Esophagus muscularis mucosa (tissue), 4 donors: ENCODE data around the gene TOR1AIP1. TPM values are rescaled to one million over a fixed set of nuclear protein-coding genes. Genes with fewer than 3 reads are reported as not detected.
"Not testable (repeated sequence)": the region's sequence is repeated elsewhere in the genome, so short reads cannot be mapped to it uniquely, and the experiment has no call there.

Experiments
- DNase-seq: peaks from one replicate; pipeline ENCODE4 v3.0.0-alpha.2; 2017; ENCODE audit errors: extremely low spot score
- H3K27ac ChIP-seq, 4 donors: fragments of 200-600 bp; sonication (generic); replicated peaks in 1 of 4; 1 replicate in 3 of 4; 2 replicates in 1 of 4; pipeline ENCODE4 v1.5.1; 2016 to 2019; ENCODE audit warnings: mild to moderate bottlenecking in 1 of 4
- H3K27me3 ChIP-seq, 4 donors: fragments of 200-600 bp; sonication (generic); one replicate each; pipeline versions ENCODE4 v1.5.1 to v1.6.0; 2016 to 2019
- H3K36me3 ChIP-seq, 4 donors: fragments of 200-600 bp; sonication (generic); one replicate each; pipeline ENCODE4 v1.5.1; 2016 to 2019
- H3K4me1 ChIP-seq, 4 donors: fragments of 200-600 bp; sonication (generic); one replicate each; pipeline ENCODE4 v1.5.1; 2016 to 2019
- H3K4me3 ChIP-seq, 4 donors: fragments of 200-600 bp; sonication (generic); 1 replicate in 2 of 4; 2 replicates in 2 of 4; pipeline ENCODE4 v1.5.1; 2016 to 2019; ENCODE audit warnings: mild to moderate bottlenecking in 4 of 4, moderate library complexity in 1 of 4
- H3K9me3 ChIP-seq, 4 donors: fragments of 200-600 bp; sonication (generic); 1 replicate in 3 of 4; 2 replicates in 1 of 4; pipeline ENCODE4 v1.5.1; 2016 to 2019
- EP300 ChIP-seq: sonication (generic); formaldehyde crosslinking; IDR thresholded peaks from one replicate; pipeline ENCODE4 v1.6.1; 2017; ENCODE audit warnings: antibody characterized with exemption
- POLR2A ChIP-seq: fragments of 450-650 bp; IDR thresholded peaks from one replicate; pipeline ENCODE4 v1.6.1; 2017; ENCODE audit warnings: antibody characterized with exemption, moderate library complexity, mild to moderate bottlenecking, low read depth
- POLR2AphosphoS5 ChIP-seq, 2 donors: sonication (generic); formaldehyde crosslinking; IDR thresholded peaks; one replicate each; pipeline ENCODE4 v1.6.1; 2017; ENCODE audit warnings: antibody characterized with exemption in 2 of 2
- WGBS: methylation state at CpG from one replicate; pipeline ENCODE4 v1.1.5; 2018; 5-methylcytosine and 5-hydroxymethylcytosine counted together
- intact Hi-C: fragments of 100-400 bp; cut with DNase I; formaldehyde crosslinking; loops from one replicate; pipeline ENCODE4 v1.15.1; 2023
- total RNA-seq, 4 donors: library from RNA; depleted of rRNA; stranded (reverse); fragments of >200 nt; gene quantifications; one replicate each; pipeline versions ENCODE4 v1.1.0 to v1.2.1, GENCODE V29; 2016
- TF ChIP-seq, protein P1 (sequence below), 3 experiments: fragments of 200-600 bp in 2 of 3; fragments of 450-650 bp in 1 of 3; sonication (generic) in 2 of 3; IDR thresholded peaks; one replicate each; pipeline ENCODE4 v1.5.1; 2017 to 2019; ENCODE audit warnings: antibody characterized with exemption in 3 of 3, mild to moderate bottlenecking in 2 of 3, moderate library complexity in 1 of 3

The TOR1AIP1 gene, protein sequence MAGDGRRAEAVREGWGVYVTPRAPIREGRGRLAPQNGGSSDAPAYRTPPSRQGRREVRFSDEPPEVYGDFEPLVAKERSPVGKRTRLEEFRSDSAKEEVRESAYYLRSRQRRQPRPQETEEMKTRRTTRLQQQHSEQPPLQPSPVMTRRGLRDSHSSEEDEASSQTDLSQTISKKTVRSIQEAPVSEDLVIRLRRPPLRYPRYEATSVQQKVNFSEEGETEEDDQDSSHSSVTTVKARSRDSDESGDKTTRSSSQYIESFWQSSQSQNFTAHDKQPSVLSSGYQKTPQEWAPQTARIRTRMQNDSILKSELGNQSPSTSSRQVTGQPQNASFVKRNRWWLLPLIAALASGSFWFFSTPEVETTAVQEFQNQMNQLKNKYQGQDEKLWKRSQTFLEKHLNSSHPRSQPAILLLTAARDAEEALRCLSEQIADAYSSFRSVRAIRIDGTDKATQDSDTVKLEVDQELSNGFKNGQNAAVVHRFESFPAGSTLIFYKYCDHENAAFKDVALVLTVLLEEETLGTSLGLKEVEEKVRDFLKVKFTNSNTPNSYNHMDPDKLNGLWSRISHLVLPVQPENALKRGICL
- total RNA-seq: 100 to 1,000 TPM; 114 to 145 (median 126) TPM

DNA sequence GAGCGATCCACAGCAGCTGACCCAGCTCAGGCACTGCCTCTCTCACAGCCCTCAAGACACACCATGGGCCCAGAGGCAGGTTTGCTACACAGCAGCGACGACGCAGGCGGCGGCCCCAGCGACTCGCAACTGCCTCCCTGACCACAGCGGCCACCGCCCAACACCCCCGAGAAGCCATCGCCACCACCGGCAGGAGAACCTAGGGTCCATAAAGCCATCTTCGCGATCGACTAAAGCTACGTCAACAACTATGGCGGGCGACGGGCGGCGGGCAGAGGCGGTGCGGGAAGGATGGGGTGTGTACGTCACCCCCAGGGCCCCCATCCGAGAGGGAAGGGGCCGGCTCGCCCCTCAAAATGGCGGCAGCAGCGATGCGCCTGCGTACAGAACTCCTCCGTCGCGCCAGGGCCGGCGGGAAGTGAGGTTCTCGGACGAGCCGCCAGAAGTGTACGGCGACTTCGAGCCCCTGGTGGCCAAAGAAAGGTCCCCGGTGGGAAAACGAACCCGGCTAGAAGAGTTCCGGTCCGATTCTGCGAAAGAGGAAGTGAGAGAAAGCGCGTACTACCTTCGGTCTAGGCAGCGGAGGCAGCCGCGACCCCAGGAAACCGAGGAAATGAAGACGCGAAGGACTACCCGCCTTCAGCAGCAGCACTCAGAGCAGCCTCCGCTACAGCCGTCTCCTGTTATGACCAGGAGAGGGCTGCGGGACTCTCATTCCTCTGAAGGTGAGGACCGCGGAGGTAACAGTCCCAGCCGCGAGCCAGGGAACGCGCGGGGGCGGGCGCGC, at the start of gene TOR1AIP1:
Gene TOR1AIP1, plus strand, starts transcription at position 33 of the 787 bp plus-strand sequence. Its CDS starts 218 bp downstream, at position 251.
- peak; percentile 98 for DNase-seq
- Histone ChIP-seq H3K9me3 (no peaks in the 10 kb centered on the region), H3K4me3 (peak within 1 kb of the TSS; percentile 81 to 92 (median 83)), H3K27ac (peak within 1 kb of the TSS; percentile 95 to 98 (median 98)), H3K4me1 (peaks cover 41 to 58% (median 58%) of the 10 kb centered on the region in 4 donors), H3K36me3 (peaks cover 0 to 28% (median 15%) of the 10 kb centered on the region in 4 donors), H3K27me3 (no peaks in the 10 kb centered on the region)
- intact Hi-C loops: loop anchor here (5.0 kb wide), 1 partner anchor 70 kb away; the partner anchor contains the start of gene CEP350
- TF ChIP-seq POLR2A (peak; percentile 60), EP300 (no peak), POLR2AphosphoS5 (IDR thresholded peaks at IDR 0.05) (peak; percentile 92 to 98)
- TF ChIP-seq, protein P1, sequence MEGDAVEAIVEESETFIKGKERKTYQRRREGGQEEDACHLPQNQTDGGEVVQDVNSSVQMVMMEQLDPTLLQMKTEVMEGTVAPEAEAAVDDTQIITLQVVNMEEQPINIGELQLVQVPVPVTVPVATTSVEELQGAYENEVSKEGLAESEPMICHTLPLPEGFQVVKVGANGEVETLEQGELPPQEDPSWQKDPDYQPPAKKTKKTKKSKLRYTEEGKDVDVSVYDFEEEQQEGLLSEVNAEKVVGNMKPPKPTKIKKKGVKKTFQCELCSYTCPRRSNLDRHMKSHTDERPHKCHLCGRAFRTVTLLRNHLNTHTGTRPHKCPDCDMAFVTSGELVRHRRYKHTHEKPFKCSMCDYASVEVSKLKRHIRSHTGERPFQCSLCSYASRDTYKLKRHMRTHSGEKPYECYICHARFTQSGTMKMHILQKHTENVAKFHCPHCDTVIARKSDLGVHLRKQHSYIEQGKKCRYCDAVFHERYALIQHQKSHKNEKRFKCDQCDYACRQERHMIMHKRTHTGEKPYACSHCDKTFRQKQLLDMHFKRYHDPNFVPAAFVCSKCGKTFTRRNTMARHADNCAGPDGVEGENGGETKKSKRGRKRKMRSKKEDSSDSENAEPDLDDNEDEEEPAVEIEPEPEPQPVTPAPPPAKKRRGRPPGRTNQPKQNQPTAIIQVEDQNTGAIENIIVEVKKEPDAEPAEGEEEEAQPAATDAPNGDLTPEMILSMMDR (IDR thresholded peaks at IDR 0.05): peak; percentile 8 to 61 (median 36)
- 0% methylated on average over 28 of the region's 72 CpGs for WGBS

DNA sequence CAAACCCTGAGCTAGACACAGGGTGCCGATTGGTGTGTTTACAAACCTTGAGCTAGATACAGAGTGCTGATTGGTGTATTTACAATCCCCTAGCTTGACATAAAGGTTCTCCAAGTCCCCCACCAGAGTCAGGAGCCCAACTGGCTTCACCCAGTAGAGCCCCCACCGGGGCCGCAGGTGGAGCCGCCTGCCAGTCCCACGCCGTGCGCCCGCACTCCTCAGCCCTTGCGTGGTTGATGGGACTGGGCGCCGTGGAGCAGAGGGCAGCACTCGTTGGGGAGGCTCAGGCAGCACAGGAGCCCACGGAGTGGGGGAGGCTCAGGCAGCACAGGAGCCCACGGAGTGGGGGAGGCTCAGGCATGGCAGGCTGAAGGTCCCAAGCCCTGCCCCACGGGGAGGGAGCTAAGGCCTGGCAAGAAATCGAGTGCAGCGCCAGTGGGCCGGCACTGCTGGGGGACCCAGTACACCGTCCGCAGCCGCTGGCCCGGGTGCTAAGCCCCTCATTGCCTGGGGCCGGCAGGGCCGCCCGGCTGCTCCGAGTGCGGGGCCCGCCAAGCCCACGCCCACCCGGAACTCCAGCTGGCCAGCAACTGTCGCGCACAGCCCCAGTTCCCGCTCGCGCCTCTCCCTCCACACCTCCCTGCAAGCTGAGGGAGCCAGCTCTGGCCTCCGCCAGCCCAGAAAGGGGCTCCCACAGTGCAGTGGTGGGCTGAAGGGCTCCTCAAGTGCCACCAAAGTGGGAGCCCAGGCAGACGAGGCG, 45.2 kb upstream of the TOR1AIP1 start:
- H3K9me3 ChIP-seq, H3K27ac ChIP-seq, H3K4me3 ChIP-seq, H3K27me3 ChIP-seq, intact Hi-C loops, H3K4me1 ChIP-seq: not testable (repeated sequence)
- H3K36me3 ChIP-seq: peaks cover 4 to 29% (median 20%) of the 10 kb centered on the region in 4 donors
- WGBS: 97% methylated on average over 19 of the region's 38 CpGs
- DNase-seq: peak; percentile 47

DNA sequence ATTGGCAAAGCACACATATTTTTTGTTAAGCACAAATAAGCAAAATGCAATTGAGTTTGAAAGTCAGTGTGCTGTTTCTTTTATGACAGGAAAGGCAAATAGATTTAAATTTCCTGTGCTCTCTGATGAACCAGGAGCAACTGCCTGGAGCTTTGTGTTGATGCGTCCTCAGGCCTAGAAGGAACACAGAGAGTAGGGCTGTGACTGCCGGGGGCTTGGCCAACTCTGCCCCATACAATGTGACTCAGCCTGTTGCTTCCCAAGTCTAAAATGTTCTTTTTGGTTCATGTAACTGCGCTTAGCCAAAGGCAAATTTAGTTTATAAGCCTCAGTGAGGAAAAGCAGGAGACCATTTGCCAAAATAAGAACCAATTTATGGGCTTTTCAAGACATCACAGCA, 42.0 kb upstream of the TOR1AIP1 start:
- intact Hi-C loops: no loop called here
- no peak overlapping the region for H3K27ac ChIP-seq
- 94% methylated on average over 3 of the region's 3 CpGs for WGBS
- DNase-seq: peak; percentile 17
- H3K36me3 ChIP-seq: peaks cover 4 to 50% (median 29%) of the 10 kb centered on the region in 4 donors
- no peaks in the 10 kb centered on the region for H3K9me3 ChIP-seq
- no peaks in the 10 kb centered on the region for H3K27me3 ChIP-seq
- H3K4me1 ChIP-seq: no peaks in the 10 kb centered on the region
- no peak for TF ChIP-seq POLR2A
- no peak for TF ChIP-seq EP300
- TF ChIP-seq, protein P1 (IDR thresholded peaks at IDR 0.05): no peak
- TF ChIP-seq POLR2AphosphoS5 (IDR thresholded peaks at IDR 0.05): no peak
- H3K4me3 ChIP-seq: no peak overlapping the region

DNA sequence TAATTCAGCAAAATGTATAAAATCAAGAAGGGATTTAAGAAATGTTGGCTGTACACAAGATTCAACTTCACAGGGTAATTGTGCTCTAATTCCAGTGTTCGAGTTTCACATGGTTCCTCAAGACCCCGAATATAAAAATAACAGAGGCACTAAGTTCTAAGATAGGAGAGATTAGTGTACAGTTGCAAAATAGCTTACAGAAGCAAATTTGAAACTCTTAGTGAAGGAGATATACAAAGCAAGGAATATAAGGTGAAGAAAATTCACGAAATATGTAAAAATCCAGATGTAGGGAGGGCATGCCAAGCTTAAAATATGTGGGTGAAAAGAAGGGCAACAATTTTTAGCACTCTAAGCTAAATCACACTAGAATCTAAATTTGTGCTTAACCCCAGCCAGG, 33.9 kb upstream of the TOR1AIP1 start:
- H3K4me3 ChIP-seq: no peak overlapping the region
- H3K4me1 ChIP-seq: no peaks in the 10 kb centered on the region
- intact Hi-C loops: no loop called here
- H3K27ac ChIP-seq: no peak overlapping the region
- DNase-seq: no peak
- no peak for TF ChIP-seq POLR2AphosphoS5 (IDR thresholded peaks at IDR 0.05)
- no peak for TF ChIP-seq EP300
- TF ChIP-seq, protein P1 (IDR thresholded peaks at IDR 0.05): no peak
- no peak for TF ChIP-seq POLR2A
- H3K36me3 ChIP-seq: peaks cover 47 to 83% (median 65%) of the 10 kb centered on the region in 4 donors
- H3K9me3 ChIP-seq: no peaks in the 10 kb centered on the region
- H3K27me3 ChIP-seq: no peaks in the 10 kb centered on the region
- WGBS: 93% methylated on average over 3 of the region's 3 CpGs
